DND-41 (cell line): ENCODE results near the gene GNB5.

Source experiments
- ATAC-seq: fragments of 200-7000 bp; cut with Tn5 transposase; 3 replicates; pipeline ENCODE4 v1.9.1; 2021; ENCODE audit warnings: low read depth; ENCODE audit not compliant: insufficient read depth
- DNase-seq: peaks from one replicate; pipeline ENCODE4 v3.0.0-alpha.2; 2020
- H2AFZ ChIP-seq: 2 replicates; pipeline ENCODE4 v1.6.0; 2012; ENCODE audit warnings: low read depth, low read length
- H3K27ac ChIP-seq: 2 replicates; pipeline ENCODE4 v1.5.1; 2012; ENCODE audit warnings: low read length, inconsistent platforms
- H3K27me3 ChIP-seq: fragments of 200-600 bp; sonication (generic); 2 replicates; pipeline ENCODE4 v1.6.0; 2012; ENCODE audit warnings: low read length, mild to moderate bottlenecking, inconsistent platforms; ENCODE audit not compliant: insufficient read depth, poor library complexity
- H3K36me3 ChIP-seq: 2 replicates; pipeline ENCODE4 v1.5.1; 2012; ENCODE audit warnings: low read length, inconsistent platforms; ENCODE audit not compliant: insufficient read depth
- H3K4me1 ChIP-seq: 2 replicates; pipeline ENCODE4 v1.5.1; 2012; ENCODE audit warnings: mild to moderate bottlenecking, low read length; ENCODE audit not compliant: insufficient read depth
- H3K4me2 ChIP-seq: 2 replicates; pipeline ENCODE4 v1.6.0; 2012; ENCODE audit warnings: mild to moderate bottlenecking, moderate library complexity, low read length, inconsistent platforms; ENCODE audit not compliant: insufficient read depth
- H3K4me3 ChIP-seq, 2 experiments: fragments of 200-600 bp in 1 of 2; shearing (Covaris generic) in 1 of 2; 2 replicates each; pipeline ENCODE4 v1.5.1; 2012 to 2016; ENCODE audit warnings: inconsistent platforms in 2 of 2, low read length in 2 of 2, mild to moderate bottlenecking in 2 of 2, low read depth in 1 of 2, moderate library complexity in 1 of 2
- H3K79me2 ChIP-seq: 2 replicates; pipeline ENCODE4 v1.6.0; 2012; ENCODE audit warnings: low read length, inconsistent platforms; ENCODE audit not compliant: insufficient read depth
- H3K9ac ChIP-seq: 2 replicates; pipeline ENCODE4 v1.6.0; 2012; ENCODE audit warnings: low read depth, mild to moderate bottlenecking, inconsistent platforms, low read length, moderate library complexity
- H3K9me3 ChIP-seq: 2 replicates; pipeline ENCODE4 v1.5.1; 2012; ENCODE audit warnings: low read length, moderate library complexity, mild to moderate bottlenecking, inconsistent platforms; ENCODE audit not compliant: insufficient read depth, severe bottlenecking
- H4K20me1 ChIP-seq: 2 replicates; pipeline ENCODE4 v1.6.0; 2012; ENCODE audit warnings: low read length; ENCODE audit not compliant: insufficient read depth
- CTCF ChIP-seq: IDR thresholded peaks from 2 replicates; pipeline ENCODE4 v1.5.1; 2012; ENCODE audit warnings: borderline replicate concordance, low read length, moderate library complexity, mild to moderate bottlenecking; ENCODE audit not compliant: poor library complexity, severe bottlenecking; ENCODE audit errors: extremely low read depth
- EZH2 ChIP-seq: IDR thresholded peaks from 3 replicates; pipeline ENCODE4 v1.6.1; 2012; ENCODE audit warnings: borderline replicate concordance, low read depth, mild to moderate bottlenecking, moderate library complexity, low read length, inconsistent platforms; ENCODE audit not compliant: severe bottlenecking

GNB5 gene

GRCh38 chr15:52208306-52208946, 17.2 kb upstream of the GNB5 start:
- Histone ChIP-seq H2AFZ (no peak overlapping the region), H3K36me3 (no peaks in the 10 kb centered on the region), H3K27me3 (no peaks in the 10 kb centered on the region), H3K4me1 (no peaks in the 10 kb centered on the region), H3K9me3 (no peaks in the 10 kb centered on the region), H3K4me2 (no peak overlapping the region), H3K79me2 (no peaks in the 10 kb centered on the region), H3K9ac (no peak overlapping the region), H3K27ac (no peak overlapping the region), H3K4me3 (no peak overlapping the region), H4K20me1 (no peaks in the 10 kb centered on the region)
- DNase-seq, result peak; percentile 71
- ATAC-seq, result peak; percentile 89
- TF ChIP-seq EZH2 (no peak), CTCF (peak; percentile 84)

GRCh38 chr15:52207191-52207590, 16.0 kb upstream of the GNB5 start:
- ATAC-seq (no peak), DNase-seq (no peak)
- Histone ChIP-seq H4K20me1 (no peaks in the 10 kb centered on the region), H3K36me3 (no peaks in the 10 kb centered on the region), H3K27me3 (no peaks in the 10 kb centered on the region), H3K4me1 (no peaks in the 10 kb centered on the region), H3K79me2 (no peaks in the 10 kb centered on the region), H3K9ac (no peak overlapping the region), H3K4me3 (no peak overlapping the region), H3K27ac (no peak overlapping the region), H3K4me2 (no peak overlapping the region), H3K9me3 (no peaks in the 10 kb centered on the region), H2AFZ (no peak overlapping the region)
- TF ChIP-seq CTCF, result no peak
- no peak for TF ChIP-seq EZH2

GRCh38 chr15:52206446-52206845, 15.3 kb upstream of the GNB5 start:
- Histone ChIP-seq H3K27ac (no peak overlapping the region), H3K9me3 (no peaks in the 10 kb centered on the region), H3K9ac (no peak overlapping the region), H3K79me2 (no peaks in the 10 kb centered on the region), H2AFZ (no peak overlapping the region), H3K27me3 (no peaks in the 10 kb centered on the region), H3K36me3 (no peaks in the 10 kb centered on the region), H4K20me1 (no peaks in the 10 kb centered on the region), H3K4me3 (no peak overlapping the region), H3K4me2 (no peak overlapping the region), H3K4me1 (no peaks in the 10 kb centered on the region)
- DNase-seq (no peak), ATAC-seq (no peak)
- TF ChIP-seq CTCF (no peak), EZH2 (no peak)
